IMR-90 (cell line): ENCODE measurements around the gene CACNA2D3. TPM values are rescaled to one million over a fixed set of nuclear protein-coding genes. Genes with fewer than 3 reads are reported as not detected.

Experiments used
- ATAC-seq: fragments of 200-7000 bp; cut with Tn5 transposase; 2 replicates; pipeline ENCODE4 v1.9.1; 2020; ENCODE audit warnings: low read depth, mild to moderate bottlenecking, moderate library complexity
- BruUV-seq: library from RNA; stranded (reverse); fragments of 400-500 nt; replicated peaks from 2 replicates; lab custom pipeline; 2021; lab: Mats Ljungman, UMichigan
- CTCF ChIA-PET: fragments of 300-600 bp; formaldehyde crosslinking; extraction: SDS; loops from one replicate; lab custom pipeline; 2021; ENCODE audit warnings: antibody characterized with exemption; lab: Yijun Ruan, JAX
- POLR2A ChIA-PET: fragments of 300-600 bp; sonication (Branson Sonifier 250); formaldehyde crosslinking; loops from one replicate; lab custom pipeline; 2022; ENCODE audit warnings: antibody characterized with exemption; ENCODE audit not compliant: unreplicated experiment; lab: Charles Lee
- DNase-seq: peaks from one replicate; pipeline ENCODE4 v3.0.0; 2013
- H2AFZ ChIP-seq: replicated peaks from 2 replicates; pipeline ENCODE3; 2013; ENCODE audit warnings: low read length, mild to moderate bottlenecking; ENCODE audit not compliant: poor library complexity
- H2AK5ac ChIP-seq: 2 replicates; pipeline ENCODE4 v1.6.1; 2013; ENCODE audit warnings: low read depth, low read length, inconsistent platforms
- H2AK9ac ChIP-seq: replicated peaks from 2 replicates; pipeline ENCODE3; 2013; ENCODE audit warnings: mild to moderate bottlenecking, low read depth, low read length, moderate library complexity; ENCODE audit not compliant: poor library complexity
- H2BK120ac ChIP-seq: 2 replicates; pipeline ENCODE4 v1.6.1; 2013; ENCODE audit warnings: low read depth, low read length, inconsistent platforms
- H2BK15ac ChIP-seq: 3 replicates; pipeline ENCODE4 v1.6.1; 2013; ENCODE audit warnings: low read depth, low read length, inconsistent platforms
- H2BK20ac ChIP-seq: 2 replicates; pipeline ENCODE4 v1.6.1; 2013; ENCODE audit warnings: low read depth, mild to moderate bottlenecking, inconsistent platforms, low read length, moderate library complexity
- H2BK5ac ChIP-seq: 2 replicates; pipeline ENCODE4 v1.6.1; 2013; ENCODE audit warnings: mild to moderate bottlenecking, low read depth, low read length, inconsistent platforms; ENCODE audit not compliant: poor library complexity, severe bottlenecking
- H3K14ac ChIP-seq: replicated peaks from 2 replicates; pipeline ENCODE4 v1.6.1; 2013; ENCODE audit warnings: low read depth, low read length, inconsistent platforms
- H3K18ac ChIP-seq: 2 replicates; pipeline ENCODE4 v1.6.1; 2013; ENCODE audit warnings: low read depth, low read length, control low read depth
- H3K23ac ChIP-seq: 2 replicates; pipeline ENCODE4 v1.6.1; 2013; ENCODE audit warnings: low read depth, low read length, inconsistent platforms
- H3K27ac ChIP-seq: 2 replicates; pipeline ENCODE4 v1.5.1; 2013; ENCODE audit warnings: mild to moderate bottlenecking, control low read depth, low read length; ENCODE audit not compliant: insufficient read depth
- H3K27me3 ChIP-seq: 2 replicates; pipeline ENCODE4 v1.6.1; 2013; ENCODE audit warnings: low read length; ENCODE audit not compliant: control insufficient read depth, insufficient read depth
- H3K36me3 ChIP-seq: 2 replicates; pipeline ENCODE4 v1.6.1; 2013; ENCODE audit warnings: low read length, mixed read lengths; ENCODE audit not compliant: control insufficient read depth, insufficient read depth
- H3K4ac ChIP-seq: 2 replicates; pipeline ENCODE4 v1.6.1; 2013; ENCODE audit warnings: low read depth, low read length, inconsistent platforms
- H3K4me1 ChIP-seq: 2 replicates; pipeline ENCODE4 v1.6.1; 2013; ENCODE audit warnings: low read length, mixed read lengths; ENCODE audit not compliant: control insufficient read depth, insufficient read depth
- H3K4me2 ChIP-seq: 2 replicates; pipeline ENCODE4 v1.6.1; 2013; ENCODE audit warnings: low read depth, mild to moderate bottlenecking, control low read depth, low read length, moderate library complexity
- H3K4me3 ChIP-seq: 2 replicates; pipeline ENCODE4 v1.5.1; 2013; ENCODE audit warnings: low read depth, mild to moderate bottlenecking, control low read depth, low read length, moderate library complexity; ENCODE audit not compliant: insufficient read depth
- H3K56ac ChIP-seq: 2 replicates; pipeline ENCODE4 v1.6.1; 2013; ENCODE audit warnings: low read length, inconsistent platforms; ENCODE audit not compliant: insufficient read depth; ENCODE audit errors: extremely low read depth
- H3K79me1 ChIP-seq, 2 experiments: 2 replicates each; pipeline ENCODE4 v1.6.1; 2013; ENCODE audit warnings: low read length in 2 of 2, inconsistent platforms in 1 of 2, low read depth in 1 of 2
- H3K9ac ChIP-seq: 2 replicates; pipeline ENCODE4 v1.6.1; 2013; ENCODE audit warnings: low read depth, low read length, control low read depth
- H3K9me1 ChIP-seq: 2 replicates; pipeline ENCODE4 v1.6.1; 2013; ENCODE audit warnings: low read length, inconsistent platforms; ENCODE audit not compliant: insufficient read depth
- H3K9me3 ChIP-seq: 2 replicates; pipeline ENCODE4 v1.6.1; 2013; ENCODE audit warnings: low read length; ENCODE audit not compliant: control insufficient read depth, insufficient read depth
- H4K20me1 ChIP-seq: 2 replicates; pipeline ENCODE4 v1.6.1; 2013; ENCODE audit warnings: low read length, inconsistent platforms; ENCODE audit not compliant: insufficient read depth
- H4K5ac ChIP-seq: 2 replicates; pipeline ENCODE4 v1.6.1; 2013; ENCODE audit warnings: mild to moderate bottlenecking, low read depth, low read length, control low read depth
- H4K8ac ChIP-seq, 2 experiments: 2 replicates each; pipeline ENCODE4 v1.6.1; 2013; ENCODE audit warnings: low read depth in 2 of 2, low read length in 2 of 2, control low read depth in 1 of 2, inconsistent platforms in 1 of 2
- H4K91ac ChIP-seq: 2 replicates; pipeline ENCODE4 v1.6.1; 2013; ENCODE audit warnings: low read depth, low read length, inconsistent platforms; ENCODE audit not compliant: insufficient read depth
- BHLHE40 ChIP-seq: fragments of 150-350 bp; IDR thresholded peaks from 2 replicates; pipeline ENCODE4 v1.6.1; 2016; ENCODE audit warnings: mild to moderate bottlenecking, low read depth, low read length
- CEBPB ChIP-seq: IDR thresholded peaks from 2 replicates; pipeline ENCODE4 v1.6.1; 2012; ENCODE audit warnings: low read depth, low read length, improper control_type of control experiment
- CHD1 ChIP-seq: IDR thresholded peaks from 2 replicates; pipeline ENCODE4 v1.6.1; 2012; ENCODE audit warnings: low read depth, low read length, improper control_type of control experiment
- ELK1 ChIP-seq: fragments of 150-350 bp; IDR thresholded peaks from 2 replicates; pipeline ENCODE4 v1.6.1; 2016; ENCODE audit warnings: low read depth, mild to moderate bottlenecking, low read length, moderate library complexity, borderline replicate concordance
- FOS ChIP-seq: fragments of 150-350 bp; IDR thresholded peaks from 2 replicates; pipeline ENCODE4 v1.6.1; 2016; ENCODE audit warnings: low read depth, low read length
- MAFK ChIP-seq: IDR thresholded peaks from 2 replicates; pipeline ENCODE4 v1.6.1; 2012; ENCODE audit warnings: low read depth, low read length, improper control_type of control experiment
- MAZ ChIP-seq: IDR thresholded peaks from 2 replicates; pipeline ENCODE4 v1.6.1; 2012; ENCODE audit warnings: low read depth, mild to moderate bottlenecking, low read length, improper control_type of control experiment, moderate library complexity, borderline replicate concordance
- MXI1 ChIP-seq: IDR thresholded peaks from 2 replicates; pipeline ENCODE4 v1.6.1; 2012; ENCODE audit warnings: low read depth, mild to moderate bottlenecking, low read length, moderate library complexity, borderline replicate concordance
- NFE2L2 ChIP-seq: fragments of 150-350 bp; IDR thresholded peaks from 2 replicates; pipeline ENCODE4 v1.6.1; 2016; ENCODE audit warnings: low read depth, mild to moderate bottlenecking, low read length
- POLR2A ChIP-seq: IDR thresholded peaks from 2 replicates; pipeline ENCODE4 v1.6.1; 2012; ENCODE audit warnings: mild to moderate bottlenecking, low read depth, low read length
- RAD21 ChIP-seq: IDR thresholded peaks from 2 replicates; pipeline ENCODE4 v1.6.1; 2012; ENCODE audit warnings: low read length, improper control_type of control experiment
- RCOR1 ChIP-seq: IDR thresholded peaks from 2 replicates; pipeline ENCODE4 v1.6.1; 2012; ENCODE audit warnings: mild to moderate bottlenecking, low read length, improper control_type of control experiment; ENCODE audit not compliant: insufficient replicate concordance
- RFX5 ChIP-seq: IDR thresholded peaks from 2 replicates; pipeline ENCODE4 v1.8.0; 2012; ENCODE audit warnings: low read depth, mild to moderate bottlenecking, low read length, moderate library complexity
- SMC3 ChIP-seq: fragments of 150-350 bp; IDR thresholded peaks from 2 replicates; pipeline ENCODE4 v1.6.1; 2016; ENCODE audit warnings: low read depth, mild to moderate bottlenecking, antibody characterized with exemption, low read length, moderate library complexity
- WGBS, 2 experiments: methylation state at CpG; one replicate each; pipeline versions ENCODE4 v1.1.5 to v1.1.7; 2013; ENCODE audit warnings: missing lambda C conversion rate in 2 of 2; ENCODE audit not compliant: insufficient read length in 1 of 2; ENCODE audit errors: extremely low coverage in 2 of 2; 5-methylcytosine and 5-hydroxymethylcytosine counted together
- dilution Hi-C: fragments of 300-500 bp; cut with HindIII; formaldehyde crosslinking; loops from one replicate; pipeline ENCODE4 v1.14.3; 2018; ENCODE audit warnings: low sequenced_read_pairs; ENCODE audit not compliant: unreplicated experiment
- in situ Hi-C: fragments of 300-500 bp; cut with MboI; formaldehyde crosslinking; loops from 3 replicates; pipeline ENCODE4 v1.14.3; 2019; ENCODE audit warnings: low sequenced_read_pairs, inconsistent platforms, mixed read lengths
- intact Hi-C: fragments of 100-400 bp; cut with micrococcal nuclease; formaldehyde crosslinking; loops from 2 replicates; pipeline ENCODE4 v1.10.0; 2022
- polyA plus RNA-seq, 3 experiments: library from polyadenylated mRNA; depleted of rRNA; stranded (reverse); fragments of >200 nt; gene quantifications; 2 replicates each; pipeline ENCODE4 v1.2.3, GENCODE V29; 2012; ENCODE audit warnings: low replicate concordance in 1 of 3
- total RNA-seq: library from RNA; depleted of rRNA; stranded (reverse); fragments of >200 nt; gene quantifications from 2 replicates; pipeline ENCODE4 v1.2.3, GENCODE V29; 2012
- TF ChIP-seq, protein P1 (sequence below): conservative IDR thresholded peaks from 2 replicates; pipeline ENCODE4 v1.5.1; 2012; ENCODE audit warnings: mild to moderate bottlenecking, low read depth, low read length, improper control_type of control experiment
- TF ChIP-seq, protein P2 (sequence below): fragments of 150-350 bp; IDR thresholded peaks from 2 replicates; pipeline ENCODE4 v1.6.1; 2017; ENCODE audit warnings: mild to moderate bottlenecking, antibody characterized with exemption, low read length, low read depth

The CACNA2D3 gene
- total and polyA plus RNA-seq, 2 of the 4 experiments (the other 2 are of a cell fraction): 0.36 to 0.41 TPM

DNA sequence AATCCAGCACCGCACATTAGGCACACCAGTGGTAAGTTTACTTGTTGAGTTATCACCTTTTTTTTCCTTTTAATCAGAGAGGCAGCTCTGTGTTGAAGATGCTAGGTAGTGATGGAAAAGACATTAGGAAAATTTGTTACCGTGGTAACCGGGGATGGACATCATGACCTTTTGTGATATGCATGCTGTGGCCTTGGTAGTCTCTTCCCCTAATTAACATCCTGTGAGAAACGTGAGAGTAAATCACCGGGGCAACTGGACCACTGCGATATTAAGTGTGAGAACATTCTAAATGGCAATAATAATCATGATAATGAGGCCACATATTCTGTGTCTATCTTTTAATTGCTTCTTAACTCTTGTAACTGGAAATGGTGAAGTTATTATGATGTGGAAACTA is 362.0 kb downstream of the CACNA2D3 start:
- H2BK15ac ChIP-seq: no peak overlapping the region
- H3K4ac ChIP-seq: no peak overlapping the region
- H4K20me1 ChIP-seq: no peaks in the 10 kb centered on the region
- TF ChIP-seq ELK1 (no peak), NFE2L2 (no peak), MXI1 (no peak), CHD1 (no peak), RFX5 (no peak), MAZ (no peak), FOS (no peak), MAFK (no peak), SMC3 (no peak), RAD21 (no peak), CEBPB (no peak), POLR2A (no peak), RCOR1 (no peak), BHLHE40 (no peak)
- TF ChIP-seq, protein P1, sequence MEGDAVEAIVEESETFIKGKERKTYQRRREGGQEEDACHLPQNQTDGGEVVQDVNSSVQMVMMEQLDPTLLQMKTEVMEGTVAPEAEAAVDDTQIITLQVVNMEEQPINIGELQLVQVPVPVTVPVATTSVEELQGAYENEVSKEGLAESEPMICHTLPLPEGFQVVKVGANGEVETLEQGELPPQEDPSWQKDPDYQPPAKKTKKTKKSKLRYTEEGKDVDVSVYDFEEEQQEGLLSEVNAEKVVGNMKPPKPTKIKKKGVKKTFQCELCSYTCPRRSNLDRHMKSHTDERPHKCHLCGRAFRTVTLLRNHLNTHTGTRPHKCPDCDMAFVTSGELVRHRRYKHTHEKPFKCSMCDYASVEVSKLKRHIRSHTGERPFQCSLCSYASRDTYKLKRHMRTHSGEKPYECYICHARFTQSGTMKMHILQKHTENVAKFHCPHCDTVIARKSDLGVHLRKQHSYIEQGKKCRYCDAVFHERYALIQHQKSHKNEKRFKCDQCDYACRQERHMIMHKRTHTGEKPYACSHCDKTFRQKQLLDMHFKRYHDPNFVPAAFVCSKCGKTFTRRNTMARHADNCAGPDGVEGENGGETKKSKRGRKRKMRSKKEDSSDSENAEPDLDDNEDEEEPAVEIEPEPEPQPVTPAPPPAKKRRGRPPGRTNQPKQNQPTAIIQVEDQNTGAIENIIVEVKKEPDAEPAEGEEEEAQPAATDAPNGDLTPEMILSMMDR: no peak
- TF ChIP-seq, protein P2, sequence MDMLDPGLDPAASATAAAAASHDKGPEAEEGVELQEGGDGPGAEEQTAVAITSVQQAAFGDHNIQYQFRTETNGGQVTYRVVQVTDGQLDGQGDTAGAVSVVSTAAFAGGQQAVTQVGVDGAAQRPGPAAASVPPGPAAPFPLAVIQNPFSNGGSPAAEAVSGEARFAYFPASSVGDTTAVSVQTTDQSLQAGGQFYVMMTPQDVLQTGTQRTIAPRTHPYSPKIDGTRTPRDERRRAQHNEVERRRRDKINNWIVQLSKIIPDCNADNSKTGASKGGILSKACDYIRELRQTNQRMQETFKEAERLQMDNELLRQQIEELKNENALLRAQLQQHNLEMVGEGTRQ: no peak
- peaks cover 10% of the 10 kb centered on the region for H3K9me3 ChIP-seq
- ChIA-PET POLR2A (no interaction called here), CTCF (no interaction called here)
- no peak overlapping the region for H3K18ac ChIP-seq
- H3K4me3 ChIP-seq: no peak overlapping the region
- H3K36me3 ChIP-seq: no peaks in the 10 kb centered on the region
- H3K27ac ChIP-seq: no peak overlapping the region
- H3K9me1 ChIP-seq: no peaks in the 10 kb centered on the region
- H3K79me1 ChIP-seq: no peaks in the 10 kb centered on the region
- no peak overlapping the region for H2BK5ac ChIP-seq
- H3K4me2 ChIP-seq: no peak overlapping the region
- in situ Hi-C loops: no loop called here
- no peak overlapping the region for H4K5ac ChIP-seq
- H2AFZ ChIP-seq: no peak overlapping the region
- H3K4me1 ChIP-seq: no peaks in the 10 kb centered on the region
- H3K56ac ChIP-seq: no peak overlapping the region
- no peak overlapping the region for H4K8ac ChIP-seq
- H2BK120ac ChIP-seq: no peak overlapping the region
- H2AK5ac ChIP-seq: no peak overlapping the region
- no peak overlapping the region for H3K9ac ChIP-seq
- ATAC-seq (no peak), DNase-seq (no peak)
- no peaks in the 10 kb centered on the region for H3K27me3 ChIP-seq
- H2BK20ac ChIP-seq: no peak overlapping the region
- no CpG with 5 or more reads among the region's 6 CpGs for WGBS, 2 experiments
- dilution Hi-C loops: no loop called here
- H4K91ac ChIP-seq: no peak overlapping the region
- H3K23ac ChIP-seq: no peak overlapping the region
- intact Hi-C loops: no loop called here
- BruUV-seq: no TSS peak
- H3K14ac ChIP-seq: no peak overlapping the region
- H2AK9ac ChIP-seq: no peak overlapping the region
